Activated CD8-positive, alpha-beta T cell treated with anti-CD3 and anti-CD28 coated beads for 36 hours (primary cell): ENCODE results near the gene ATP1B4. TPM values are rescaled to one million over a fixed set of nuclear protein-coding genes. Genes with fewer than 3 reads are reported as not detected.

Source experiments
- ATAC-seq: fragments of 200-7000 bp; cut with Tn5 transposase; one replicate; pipeline ENCODE4 v1.10.0; 2021; ENCODE audit warnings: mild to moderate bottlenecking, moderate library complexity
- CTCF ChIA-PET: fragments of 350-600 bp; sonication (Branson Sonifier 250); formaldehyde crosslinking; loops from one replicate; lab custom pipeline; 2021; ENCODE audit warnings: antibody characterized with exemption; lab: Charles Lee
- POLR2A ChIA-PET: fragments of 350-600 bp; sonication (Branson Sonifier 250); formaldehyde crosslinking; loops from one replicate; lab custom pipeline; 2021; ENCODE audit warnings: antibody characterized with exemption; lab: Charles Lee
- DNase-seq: peaks from one replicate; pipeline ENCODE4 v3.0.0-alpha.2; 2020
- H3K27ac Mint-ChIP-seq: one replicate; pipeline ENCODE4 v1.8.0; 2021; ENCODE audit warnings: mild to moderate bottlenecking, mixed read lengths
- H3K27me3 Mint-ChIP-seq: one replicate; pipeline ENCODE4 v1.8.0; 2021; ENCODE audit warnings: mixed read lengths
- H3K36me3 Mint-ChIP-seq: one replicate; pipeline ENCODE4 v1.8.0; 2021; ENCODE audit warnings: low read depth, mixed read lengths
- H3K4me1 Mint-ChIP-seq: one replicate; pipeline ENCODE4 v1.8.0; 2021; ENCODE audit warnings: low read depth, mixed read lengths
- H3K4me3 Mint-ChIP-seq: one replicate; pipeline ENCODE4 v1.8.0; 2021; ENCODE audit warnings: mild to moderate bottlenecking, moderate library complexity, mixed read lengths
- H3K9me3 Mint-ChIP-seq: one replicate; pipeline ENCODE4 v1.8.0; 2021; ENCODE audit warnings: mixed read lengths
- CTCF ChIP-seq: fragments of 200-600 bp; IDR thresholded peaks from one replicate; pipeline ENCODE4 v1.8.0; 2022; ENCODE audit warnings: antibody characterized with exemption, mild to moderate bottlenecking
- intact Hi-C: fragments of 100-400 bp; cut with micrococcal nuclease; formaldehyde crosslinking; loops from one replicate; pipeline ENCODE4 v1.10.0; 2022
- total RNA-seq, 2 experiments: library from RNA; stranded (reverse); gene quantifications; one replicate each; pipeline ENCODE4 v1.2.3, GENCODE V29; 2021

The ATP1B4 gene
- total RNA-seq, 2 experiments from 2014 or later: not detected

DNA sequence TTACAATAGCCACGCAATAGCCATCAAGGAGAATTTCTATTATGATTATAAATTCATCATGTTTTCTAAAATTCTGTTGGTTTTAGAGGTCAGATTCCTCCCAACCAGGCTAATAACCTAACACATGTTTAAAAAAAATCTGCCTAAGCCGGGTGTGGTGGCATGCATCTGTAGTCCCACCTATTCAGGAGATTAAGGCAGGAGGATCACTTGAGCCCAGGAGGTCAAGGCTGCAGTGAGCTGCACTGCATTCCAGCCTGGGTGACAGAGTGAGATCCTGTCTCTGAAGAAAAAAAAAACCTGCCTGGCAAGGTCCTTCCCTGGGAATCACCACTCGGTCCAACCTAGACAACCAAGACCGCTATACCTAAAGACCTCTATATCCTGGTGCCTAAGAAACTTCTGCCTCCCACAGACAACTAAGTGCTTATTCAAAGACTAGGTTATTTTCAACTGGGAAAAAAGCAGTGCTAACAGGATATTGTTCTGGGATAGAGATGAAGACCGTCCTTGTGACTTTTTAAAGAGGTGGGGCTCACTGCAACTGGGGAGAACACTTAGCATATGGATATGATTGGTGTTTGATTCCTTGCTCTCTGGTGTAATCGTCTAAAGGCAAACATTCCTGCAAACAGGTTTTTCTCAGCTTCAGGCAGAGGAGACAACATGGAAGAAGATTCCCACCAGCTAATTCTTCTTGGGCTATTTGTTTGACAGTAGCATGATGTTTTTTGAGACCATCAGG is 18.2 kb downstream of the ATP1B4 start:
- CTCF ChIA-PET: interaction anchor here (0.7 to 2.1 kb wide), 6 partner anchors 17 to 394 kb away, joined by 3 to 8 read pairs (median 4); no protein-coding TSS in a partner anchor
- peaks cover 2% of the 10 kb centered on the region for H3K4me1 Mint-ChIP-seq
- H3K27me3 Mint-ChIP-seq: no peaks in the 10 kb centered on the region
- intact Hi-C loops: no loop called here
- POLR2A ChIA-PET: no interaction called here
- H3K9me3 Mint-ChIP-seq: no peaks in the 10 kb centered on the region
- H3K4me3 Mint-ChIP-seq: no peak overlapping the region
- no peak overlapping the region for H3K27ac Mint-ChIP-seq
- DNase-seq (no peak), ATAC-seq (no peak)
- no peak for TF ChIP-seq CTCF
- H3K36me3 Mint-ChIP-seq: no peaks in the 10 kb centered on the region

GRCh38 chrX:120380699-120381098 is 18.8 kb downstream of the ATP1B4 start:
- CTCF ChIA-PET: interaction anchor here (0.7 to 2.1 kb wide), 8 partner anchors 17 to 394 kb away, joined by 3 to 8 read pairs (median 4); no protein-coding TSS in a partner anchor
- DNase-seq (peak; percentile 39), ATAC-seq (peak; percentile 78)
- peak; percentile 42 for TF ChIP-seq CTCF
- H3K27me3 Mint-ChIP-seq: no peaks in the 10 kb centered on the region
- H3K4me3 Mint-ChIP-seq: no peak overlapping the region
- no peaks in the 10 kb centered on the region for H3K9me3 Mint-ChIP-seq
- POLR2A ChIA-PET: no interaction called here
- peaks cover 2% of the 10 kb centered on the region for H3K4me1 Mint-ChIP-seq
- intact Hi-C loops: no loop called here
- H3K36me3 Mint-ChIP-seq: no peaks in the 10 kb centered on the region
- no peak overlapping the region for H3K27ac Mint-ChIP-seq

GRCh38 chrX:120401301-120401700 is 39.4 kb downstream of the ATP1B4 start:
- DNase-seq: no peak
- H3K4me1 Mint-ChIP-seq: no peaks in the 10 kb centered on the region
- TF ChIP-seq CTCF: no peak
- no peaks in the 10 kb centered on the region for H3K27me3 Mint-ChIP-seq
- H3K9me3 Mint-ChIP-seq: no peaks in the 10 kb centered on the region
- ChIA-PET CTCF (no interaction called here), POLR2A (no interaction called here)
- no peak for ATAC-seq
- H3K36me3 Mint-ChIP-seq: no peaks in the 10 kb centered on the region
- intact Hi-C loops: no loop called here
- no peak overlapping the region for H3K27ac Mint-ChIP-seq
- no peak overlapping the region for H3K4me3 Mint-ChIP-seq

DNA sequence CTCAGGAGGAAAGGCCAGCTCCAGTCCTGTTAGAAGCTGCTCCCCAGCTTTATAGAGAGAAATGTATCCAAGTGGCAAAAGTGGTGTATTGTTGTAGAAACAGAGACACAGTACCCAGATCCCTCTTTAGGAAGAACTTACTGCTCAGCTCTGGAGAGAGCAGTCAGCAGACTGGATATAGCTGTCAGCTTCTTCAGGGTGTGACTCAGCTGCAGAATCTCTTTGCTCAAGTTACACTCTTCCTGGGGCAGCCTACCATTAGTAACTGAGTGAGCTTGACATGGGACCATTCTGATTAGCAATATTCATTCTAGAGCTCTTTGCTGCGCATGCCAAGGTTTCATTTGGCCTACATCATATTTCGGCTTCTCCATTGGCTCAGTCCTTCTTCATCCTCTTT is 40.5 kb downstream of the ATP1B4 start:
- no peak overlapping the region for H3K4me3 Mint-ChIP-seq
- intact Hi-C loops: no loop called here
- ChIA-PET CTCF (no interaction called here), POLR2A (no interaction called here)
- H3K4me1 Mint-ChIP-seq: no peaks in the 10 kb centered on the region
- no peak for DNase-seq
- H3K36me3 Mint-ChIP-seq: no peaks in the 10 kb centered on the region
- H3K9me3 Mint-ChIP-seq: no peaks in the 10 kb centered on the region
- no peaks in the 10 kb centered on the region for H3K27me3 Mint-ChIP-seq
- no peak overlapping the region for H3K27ac Mint-ChIP-seq
- no peak for TF ChIP-seq CTCF
- ATAC-seq: no peak

- no peak for ATAC-seq
- H3K4me3 Mint-ChIP-seq: no peak overlapping the region
- CTCF ChIA-PET: no interaction called here
- intact Hi-C loops: no loop called here
- H3K27me3 Mint-ChIP-seq: no peaks in the 10 kb centered on the region
- POLR2A ChIA-PET: no interaction called here
- no peak overlapping the region for H3K27ac Mint-ChIP-seq
- no peak for DNase-seq
- no peaks in the 10 kb centered on the region for H3K4me1 Mint-ChIP-seq
- TF ChIP-seq CTCF: no peak
- peaks cover 3% of the 10 kb centered on the region for H3K9me3 Mint-ChIP-seq
- H3K36me3 Mint-ChIP-seq: no peaks in the 10 kb centered on the region
Observed at GRCh38 chrX:120406638-120407037, 44.7 kb downstream of the ATP1B4 start.
